KMS-11 (cell line): Measurements from ENCODE around the gene ATRNL1.
"Not testable (repeated sequence)": the region's sequence is repeated elsewhere in the genome, so short reads cannot be mapped to it uniquely, and the experiment has no call there.

Experiments used
- H2AFZ ChIP-seq: fragments of 200-600 bp; sonication (generic); 2 replicates; pipeline ENCODE4 v1.6.1; 2016; ENCODE audit warnings: antibody characterized with exemption, mixed run types, low read depth
- H3K27ac ChIP-seq: fragments of 200-600 bp; sonication (generic); 2 replicates; pipeline ENCODE4 v1.6.1; 2016; ENCODE audit warnings: mild to moderate bottlenecking, mixed run types
- H3K27me3 ChIP-seq: fragments of 200-600 bp; sonication (generic); 2 replicates; pipeline ENCODE4 v1.6.1; 2017; ENCODE audit warnings: mild to moderate bottlenecking, low read depth, mixed run types, moderate library complexity; ENCODE audit not compliant: insufficient read depth
- H3K36me3 ChIP-seq: fragments of 200-600 bp; sonication (generic); 2 replicates; pipeline ENCODE4 v1.6.1; 2017; ENCODE audit warnings: mild to moderate bottlenecking, mixed run types; ENCODE audit not compliant: insufficient read depth
- H3K4me1 ChIP-seq: fragments of 200-600 bp; sonication (generic); 2 replicates; pipeline ENCODE4 v1.6.1; 2016; ENCODE audit warnings: mild to moderate bottlenecking, low read depth, mixed run types; ENCODE audit not compliant: poor library complexity, severe bottlenecking
- H3K4me2 ChIP-seq: fragments of 200-600 bp; sonication (generic); 2 replicates; pipeline ENCODE4 v1.7.0; 2016; ENCODE audit warnings: mild to moderate bottlenecking, mixed run types
- H3K4me3 ChIP-seq: fragments of 200-600 bp; sonication (generic); IDR thresholded peaks from 2 replicates; pipeline ENCODE4 v1.6.1; 2017; ENCODE audit warnings: low read depth, low read length, mixed read lengths; ENCODE audit not compliant: insufficient read depth
- H3K79me2 ChIP-seq: fragments of 200-600 bp; sonication (generic); 2 replicates; pipeline ENCODE4 v1.6.1; 2016; ENCODE audit warnings: low read depth, mixed run types; ENCODE audit not compliant: insufficient read depth
- H3K9ac ChIP-seq: fragments of 200-600 bp; sonication (generic); 2 replicates; pipeline ENCODE4 v1.6.1; 2016; ENCODE audit warnings: mild to moderate bottlenecking, mixed run types
- H4K20me1 ChIP-seq: fragments of 200-600 bp; sonication (generic); 2 replicates; pipeline ENCODE4 v1.6.1; 2016; ENCODE audit warnings: mild to moderate bottlenecking, mixed run types; ENCODE audit not compliant: insufficient read depth
- CTCF ChIP-seq: fragments of 200-600 bp; sonication (generic); conservative IDR thresholded peaks from 2 replicates; pipeline ENCODE4 v1.6.1; 2017; ENCODE audit warnings: low read depth, mild to moderate bottlenecking, antibody characterized with exemption, low read length, moderate library complexity, mixed read lengths

Gene ATRNL1

GRCh38 chr10:115491526-115492140 is 398.5 kb downstream of the ATRNL1 start:
- H3K27me3 ChIP-seq, result no peaks in the 10 kb centered on the region
- H3K79me2 ChIP-seq, result no peaks in the 10 kb centered on the region
- TF ChIP-seq CTCF, result no peak
- no peak overlapping the region for H3K9ac ChIP-seq
- no peak overlapping the region for H3K27ac ChIP-seq
- no peaks in the 10 kb centered on the region for H4K20me1 ChIP-seq
- H3K4me1 ChIP-seq, result peaks cover 8% of the 10 kb centered on the region
- H3K4me3 ChIP-seq, result no peak overlapping the region
- no peak overlapping the region for H2AFZ ChIP-seq
- H3K4me2 ChIP-seq, result no peak overlapping the region
- no peaks in the 10 kb centered on the region for H3K36me3 ChIP-seq

- H3K79me2 ChIP-seq, result no peaks in the 10 kb centered on the region
- no peaks in the 10 kb centered on the region for H4K20me1 ChIP-seq
- no peak overlapping the region for H2AFZ ChIP-seq
- no peak for TF ChIP-seq CTCF
- H3K4me2 ChIP-seq, result no peak overlapping the region
- H3K27me3 ChIP-seq, result no peaks in the 10 kb centered on the region
- no peak overlapping the region for H3K27ac ChIP-seq
- H3K4me3 ChIP-seq, result no peak overlapping the region
- no peaks in the 10 kb centered on the region for H3K4me1 ChIP-seq
- no peaks in the 10 kb centered on the region for H3K36me3 ChIP-seq
- no peak overlapping the region for H3K9ac ChIP-seq
Observed at GRCh38 chr10:115503546-115503945, 410.4 kb downstream of the ATRNL1 start.

GRCh38 chr10:115514895-115515294 is 421.7 kb downstream of the ATRNL1 start:
- no peaks in the 10 kb centered on the region for H4K20me1 ChIP-seq
- no peak overlapping the region for H3K27ac ChIP-seq
- H3K79me2 ChIP-seq, result no peaks in the 10 kb centered on the region
- H3K4me2 ChIP-seq, result no peak overlapping the region
- H3K4me3 ChIP-seq, result no peak overlapping the region
- H3K36me3 ChIP-seq, result no peaks in the 10 kb centered on the region
- H3K9ac ChIP-seq, result no peak overlapping the region
- no peak overlapping the region for H2AFZ ChIP-seq
- H3K4me1 ChIP-seq, result no peaks in the 10 kb centered on the region
- TF ChIP-seq CTCF, result no peak
- no peaks in the 10 kb centered on the region for H3K27me3 ChIP-seq

- Histone ChIP-seq H3K79me2 (no peaks in the 10 kb centered on the region), H3K36me3 (no peaks in the 10 kb centered on the region), H2AFZ (no peak overlapping the region), H3K27ac (no peak overlapping the region), H3K27me3 (no peaks in the 10 kb centered on the region), H3K9ac (no peak overlapping the region), H4K20me1 (no peaks in the 10 kb centered on the region), H3K4me3 (no peak overlapping the region), H3K4me1 (no peaks in the 10 kb centered on the region), H3K4me2 (no peak overlapping the region)
- TF ChIP-seq CTCF, result no peak
Observed at GRCh38 chr10:115525141-115525540, 432.0 kb downstream of the ATRNL1 start.

GRCh38 chr10:115527682-115528081 is 434.5 kb downstream of the ATRNL1 start:
- H3K4me2 ChIP-seq, H3K36me3 ChIP-seq, H2AFZ ChIP-seq, H4K20me1 ChIP-seq, H3K9ac ChIP-seq, H3K4me3 ChIP-seq, H3K79me2 ChIP-seq, H3K27me3 ChIP-seq, H3K27ac ChIP-seq, H3K4me1 ChIP-seq: not testable (repeated sequence)

- not testable (repeated sequence) for H3K36me3 ChIP-seq, H3K4me2 ChIP-seq, H3K27ac ChIP-seq, H3K4me1 ChIP-seq, H3K79me2 ChIP-seq, H2AFZ ChIP-seq, H4K20me1 ChIP-seq, H3K4me3 ChIP-seq, H3K9ac ChIP-seq, H3K27me3 ChIP-seq
Observed at GRCh38 chr10:115536401-115536800, 443.2 kb downstream of the ATRNL1 start.
